HG03565 (cell line): ENCODE measurements around the gene ATP5ME.
"Not testable (repeated sequence)": the region's sequence is repeated elsewhere in the genome, so short reads cannot be mapped to it uniquely, and the experiment has no call there.

Experiments used
- ATAC-seq: cut with Tn5 transposase; IDR thresholded peaks from one replicate; pipeline ENCODE4 v1.9.1; 2021; ENCODE audit warnings: mild to moderate bottlenecking, moderate library complexity; ENCODE audit not compliant: unreplicated experiment

ATP5ME gene

GRCh38 chr4:671769-672168 is 2.3 kb downstream of the ATP5ME start:
- no peak for ATAC-seq

GRCh38 chr4:669806-670559 is 4.1 kb downstream of the ATP5ME start:
- not testable (repeated sequence) for ATAC-seq

GRCh38 chr4:668219-668618 is 5.9 kb downstream of the ATP5ME start:
- ATAC-seq, result not testable (repeated sequence)

GRCh38 chr4:667545-667925 is 6.5 kb downstream of the ATP5ME start:
- ATAC-seq, result no peak

GRCh38 chr4:666822-667544 is 7.1 kb downstream of the ATP5ME start:
- no peak for ATAC-seq

- no peak for ATAC-seq
These were observed 7.7 kb downstream of the ATP5ME start for GRCh38 chr4:666436-666810.

- ATAC-seq, result no peak
These were observed 8.2 kb downstream of the ATP5ME start for GRCh38 chr4:665751-666435.

- ATAC-seq, result no peak
These were observed 8.7 kb downstream of the ATP5ME start for GRCh38 chr4:665381-665750.

GRCh38 chr4:664713-665231 is 9.3 kb downstream of the ATP5ME start:
- ATAC-seq, result no peak

GRCh38 chr4:663438-664428 is 10.3 kb downstream of the ATP5ME start:
- ATAC-seq, result no peak

- ATAC-seq, result no peak
These were observed 11.0 kb downstream of the ATP5ME start for GRCh38 chr4:663046-663437.

GRCh38 chr4:661881-662761 is 12.0 kb downstream of the ATP5ME start:
- ATAC-seq, result no peak

GRCh38 chr4:661231-661630 is 12.8 kb downstream of the ATP5ME start:
- no peak for ATAC-seq

GRCh38 chr4:660401-660800 is 13.7 kb downstream of the ATP5ME start:
- no peak for ATAC-seq

- ATAC-seq, result no peak
These were observed 14.2 kb downstream of the ATP5ME start for GRCh38 chr4:659851-660250.

- no peak for ATAC-seq
These were observed 15.1 kb downstream of the ATP5ME start for GRCh38 chr4:658681-659667.

- no peak for ATAC-seq
These were observed 16.0 kb downstream of the ATP5ME start for GRCh38 chr4:657834-658667.
